ENCODE data around the gene SPECC1.

DNA sequence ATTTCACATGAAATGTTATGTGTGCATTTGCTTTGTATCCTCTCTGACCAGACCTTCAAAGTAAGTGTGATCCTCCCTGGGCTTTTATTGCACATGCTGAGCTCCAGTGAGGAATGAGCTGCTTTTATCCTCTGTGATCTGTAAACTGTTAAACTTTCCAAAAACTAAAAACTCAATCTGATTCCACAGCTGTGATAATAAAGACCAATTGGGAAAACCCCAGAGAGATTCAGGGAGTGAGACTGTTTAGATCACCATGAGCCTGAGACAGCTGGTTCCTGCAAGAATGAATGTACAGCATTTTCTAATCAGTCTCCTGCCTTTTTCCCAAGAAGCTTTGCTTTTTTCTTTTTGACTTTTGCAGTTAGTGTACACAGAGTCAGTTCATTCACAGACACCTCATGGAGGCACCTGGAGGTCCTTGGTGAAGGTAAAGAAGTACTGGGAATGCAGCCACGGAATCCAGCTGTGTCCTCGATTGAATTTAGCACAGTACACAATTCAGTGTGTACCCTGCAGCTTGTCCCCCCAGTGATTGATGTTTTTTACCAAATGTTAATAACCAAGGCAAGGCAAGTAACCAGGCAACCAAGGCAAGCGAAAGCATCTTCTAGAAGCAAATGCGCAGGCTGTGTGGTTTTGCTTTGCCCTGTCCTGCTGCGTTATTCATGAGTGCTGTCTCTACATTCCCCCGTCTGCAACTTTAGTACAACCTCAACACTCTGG lies 275.6 kb downstream of the SPECC1 start:
- TF ChIP-seq CEBPB (IDR thresholded peaks at IDR 0.05; ENCODE audit: low read depth) (no peak), ZBTB33 (IDR thresholded peaks at IDR 0.05; ENCODE audit: extremely low read depth, insufficient replicate concordance, low read length) (no peak), POLR2AphosphoS5 (IDR thresholded peaks at IDR 0.05; ENCODE audit: low read depth, low read length) (no peak), POLR2A (IDR thresholded peaks at IDR 0.05; ENCODE audit: borderline replicate concordance, extremely low read depth, insufficient read depth, insufficient read length) (no peak), SIN3A (IDR thresholded peaks at IDR 0.05; ENCODE audit: low read depth) (no peak), RAD21 (IDR thresholded peaks at IDR 0.05; ENCODE audit: low read depth) (no peak), EZH2 (IDR thresholded peaks at IDR 0.05) (no peak), ZNF274 (IDR thresholded peaks at IDR 0.05; ENCODE audit: low read depth, low read length) (no peak), EZH2phosphoT487 (IDR thresholded peaks at IDR 0.05; ENCODE audit: borderline replicate concordance) (no peak)
- TF ChIP-seq, protein P1, sequence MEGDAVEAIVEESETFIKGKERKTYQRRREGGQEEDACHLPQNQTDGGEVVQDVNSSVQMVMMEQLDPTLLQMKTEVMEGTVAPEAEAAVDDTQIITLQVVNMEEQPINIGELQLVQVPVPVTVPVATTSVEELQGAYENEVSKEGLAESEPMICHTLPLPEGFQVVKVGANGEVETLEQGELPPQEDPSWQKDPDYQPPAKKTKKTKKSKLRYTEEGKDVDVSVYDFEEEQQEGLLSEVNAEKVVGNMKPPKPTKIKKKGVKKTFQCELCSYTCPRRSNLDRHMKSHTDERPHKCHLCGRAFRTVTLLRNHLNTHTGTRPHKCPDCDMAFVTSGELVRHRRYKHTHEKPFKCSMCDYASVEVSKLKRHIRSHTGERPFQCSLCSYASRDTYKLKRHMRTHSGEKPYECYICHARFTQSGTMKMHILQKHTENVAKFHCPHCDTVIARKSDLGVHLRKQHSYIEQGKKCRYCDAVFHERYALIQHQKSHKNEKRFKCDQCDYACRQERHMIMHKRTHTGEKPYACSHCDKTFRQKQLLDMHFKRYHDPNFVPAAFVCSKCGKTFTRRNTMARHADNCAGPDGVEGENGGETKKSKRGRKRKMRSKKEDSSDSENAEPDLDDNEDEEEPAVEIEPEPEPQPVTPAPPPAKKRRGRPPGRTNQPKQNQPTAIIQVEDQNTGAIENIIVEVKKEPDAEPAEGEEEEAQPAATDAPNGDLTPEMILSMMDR (IDR thresholded peaks at IDR 0.05 in 2 of 3, conservative IDR thresholded peaks at IDR 0.05 in 1 of 3; ENCODE audit: borderline replicate concordance in 1 of 3, insufficient read depth in 1 of 3, low read depth in 2 of 3, low read length in 2 of 3): no peak
- TF ChIP-seq, protein P2, sequence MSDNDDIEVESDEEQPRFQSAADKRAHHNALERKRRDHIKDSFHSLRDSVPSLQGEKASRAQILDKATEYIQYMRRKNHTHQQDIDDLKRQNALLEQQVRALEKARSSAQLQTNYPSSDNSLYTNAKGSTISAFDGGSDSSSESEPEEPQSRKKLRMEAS (IDR thresholded peaks at IDR 0.05): no peak

Data from HCT116 (cell line).